HEK293 (cell line): Measurements from ENCODE around the gene CASP10.

ENCODE experiments used
- CTCF ChIA-PET: fragments of 350-600 bp; formaldehyde crosslinking; extraction: SDS; loops from one replicate; lab custom pipeline; 2021; ENCODE audit warnings: antibody characterized with exemption; lab: Yijun Ruan, JAX
- POLR2A ChIA-PET: fragments of 300-600 bp; formaldehyde crosslinking; extraction: SDS; loops from one replicate; lab custom pipeline; 2020; ENCODE audit warnings: antibody characterized with exemption, inconsistent platforms; lab: Yijun Ruan, JAX
- H3K27ac ChIP-seq: fragments of 200-500 bp; sonication (Bioruptor generic); 2 replicates; pipeline ENCODE4 v1.5.1; 2014; ENCODE audit warnings: low read depth, low read length, control low read depth, inconsistent platforms; ENCODE audit errors: extremely low read depth
- H3K36me3 ChIP-seq, 2 experiments: fragments of 200-500 bp in 1 of 2; sonication (Bioruptor generic) in 1 of 2; 1 replicate in 1 of 2; 2 replicates in 1 of 2; pipeline ENCODE4 v1.5.1; 2014 to 2017; ENCODE audit warnings: inconsistent platforms in 2 of 2, low read length in 2 of 2; ENCODE audit not compliant: control insufficient read depth in 2 of 2, insufficient read depth in 1 of 2
- H3K4me1 ChIP-seq: fragments of 200-500 bp; sonication (Bioruptor generic); 2 replicates; pipeline ENCODE4 v1.5.1; 2014; ENCODE audit warnings: mild to moderate bottlenecking, low read length, inconsistent platforms; ENCODE audit not compliant: control insufficient read depth, insufficient read depth
- H3K4me3 ChIP-seq: 2 replicates; pipeline ENCODE4 v1.5.1; 2011; ENCODE audit warnings: low read depth, mild to moderate bottlenecking, control low read depth, low read length, moderate library complexity
- H3K9me3 ChIP-seq: fragments of 200-500 bp; sonication (Bioruptor generic); 2 replicates; pipeline ENCODE4 v1.5.1; 2014; ENCODE audit warnings: low read depth, low read length, inconsistent platforms; ENCODE audit not compliant: control insufficient read depth, insufficient read depth
- GLI4 ChIP-seq: fragments of 450-650 bp; formaldehyde crosslinking; IDR thresholded peaks from 2 replicates; pipeline ENCODE4 v1.5.1; 2016; ENCODE audit warnings: missing biosample characterization, missing genetic modification characterization
- HIC1 ChIP-seq: fragments of 450-650 bp; formaldehyde crosslinking; IDR thresholded peaks from 2 replicates; pipeline ENCODE4 v1.5.1; 2016; ENCODE audit warnings: missing biosample characterization, missing genetic modification characterization
- HOXA7 ChIP-seq: sonication (generic); formaldehyde crosslinking; IDR thresholded peaks from 2 replicates; pipeline ENCODE4 v1.8.1; 2022; ENCODE audit warnings: missing genetic modification reagents, borderline replicate concordance
- PRDM1 ChIP-seq: fragments of 450-650 bp; formaldehyde crosslinking; IDR thresholded peaks from 2 replicates; pipeline ENCODE4; 2016; ENCODE audit warnings: missing biosample characterization, missing genetic modification characterization
- SALL2 ChIP-seq: fragments of 450-650 bp; formaldehyde crosslinking; IDR thresholded peaks from 2 replicates; pipeline ENCODE4 v1.5.0; 2017; ENCODE audit warnings: missing biosample characterization, mild to moderate bottlenecking, missing genetic modification characterization, borderline replicate concordance
- SCRT2 ChIP-seq: fragments of 450-650 bp; formaldehyde crosslinking; IDR thresholded peaks from 2 replicates; pipeline ENCODE4 v1.5.1; 2016; ENCODE audit warnings: missing biosample characterization, missing genetic modification characterization
- TRIM28 ChIP-seq: IDR thresholded peaks from 2 replicates; pipeline ENCODE4 v1.6.1; 2011; ENCODE audit warnings: low read length, control low read depth, borderline replicate concordance
- ZFP37 ChIP-seq: fragments of 450-650 bp; formaldehyde crosslinking; IDR thresholded peaks from 2 replicates; pipeline ENCODE4 v1.5.1; 2016; ENCODE audit warnings: missing biosample characterization, missing genetic modification characterization
- ZNF112 ChIP-seq: fragments of 450-650 bp; formaldehyde crosslinking; IDR thresholded peaks from 2 replicates; pipeline ENCODE4 v1.5.0; 2017; ENCODE audit warnings: missing biosample characterization, missing genetic modification characterization
- ZNF211 ChIP-seq: fragments of 450-650 bp; formaldehyde crosslinking; IDR thresholded peaks from 2 replicates; pipeline ENCODE4 v1.5.1; 2016; ENCODE audit warnings: low read depth, missing biosample characterization, missing genetic modification characterization
- ZNF26 ChIP-seq: fragments of 450-650 bp; formaldehyde crosslinking; IDR thresholded peaks from 2 replicates; pipeline ENCODE4 v1.5.1; 2016; ENCODE audit warnings: missing biosample characterization, missing genetic modification characterization
- ZNF302 ChIP-seq: fragments of 450-650 bp; formaldehyde crosslinking; IDR thresholded peaks from 2 replicates; pipeline ENCODE4 v1.5.1; 2016; ENCODE audit warnings: missing biosample characterization, missing genetic modification characterization, low read depth
- ZNF518A ChIP-seq: fragments of 450-650 bp; formaldehyde crosslinking; conservative IDR thresholded peaks from 2 replicates; pipeline ENCODE4 v1.5.1; 2016; ENCODE audit warnings: low read depth, missing biosample characterization, missing genetic modification characterization
- ZNF654 ChIP-seq: fragments of 450-650 bp; formaldehyde crosslinking; IDR thresholded peaks from 2 replicates; pipeline ENCODE4 v1.5.1; 2016; ENCODE audit warnings: low read depth, missing biosample characterization, missing genetic modification characterization
- ZNF677 ChIP-seq: fragments of 450-650 bp; IDR thresholded peaks from 2 replicates; pipeline ENCODE4 v1.5.0; 2018; ENCODE audit warnings: missing biosample characterization, mild to moderate bottlenecking, missing genetic modification characterization, moderate library complexity
- ZNF701 ChIP-seq: fragments of 450-650 bp; formaldehyde crosslinking; IDR thresholded peaks from 2 replicates; pipeline ENCODE4 v1.5.1; 2016; ENCODE audit warnings: missing biosample characterization, missing genetic modification characterization
- ZNF707 ChIP-seq: fragments of 450-650 bp; formaldehyde crosslinking; IDR thresholded peaks from 2 replicates; pipeline ENCODE4 v1.5.1; 2016; ENCODE audit warnings: missing biosample characterization, missing genetic modification characterization
- ZNF791 ChIP-seq: fragments of 450-650 bp; formaldehyde crosslinking; IDR thresholded peaks from 2 replicates; pipeline ENCODE4 v1.5.1; 2016; ENCODE audit warnings: missing biosample characterization, missing genetic modification characterization
- ZNF837 ChIP-seq: fragments of 450-650 bp; formaldehyde crosslinking; IDR thresholded peaks from 2 replicates; pipeline ENCODE4 v1.5.1; 2016; ENCODE audit warnings: missing biosample characterization, missing genetic modification characterization
- ZSCAN5A ChIP-seq: fragments of 450-650 bp; formaldehyde crosslinking; IDR thresholded peaks from 2 replicates; pipeline ENCODE4 v1.5.1; 2016; ENCODE audit warnings: missing biosample characterization, missing genetic modification characterization

CASP10 gene

GRCh38 chr2:201275990-201276389, 93.0 kb downstream of the CASP10 start:
- TF ChIP-seq ZNF654 (tag by site-specific recombination) (no peak), GLI4 (tag by site-specific recombination) (no peak), ZNF211 (no peak), SALL2 (no peak), ZNF707 (tag by site-specific recombination) (no peak), ZNF112 (tag by site-specific recombination) (no peak), HIC1 (tag by site-specific recombination) (no peak), ZNF677 (tag by site-specific recombination) (no peak), ZNF791 (no peak), SCRT2 (tag by site-specific recombination) (no peak), PRDM1 (no peak), HOXA7 (no peak), ZNF26 (tag by site-specific recombination) (no peak), ZFP37 (tag by site-specific recombination) (no peak), ZNF701 (tag by site-specific recombination) (no peak), ZNF302 (tag by site-specific recombination) (no peak), ZSCAN5A (tag by site-specific recombination) (no peak), TRIM28 (no peak), ZNF518A (tag by site-specific recombination) (no peak), ZNF837 (tag by site-specific recombination) (no peak)
- Histone ChIP-seq H3K4me1 (no peaks in the 10 kb centered on the region), H3K4me3 (no peak overlapping the region), H3K27ac (no peak overlapping the region), H3K9me3 (no peaks in the 10 kb centered on the region), H3K36me3 (peaks cover 13 to 79% of the 10 kb centered on the region in 2 experiments)
- CTCF ChIA-PET, result interaction anchor here (0.7 to 1.0 kb wide), 2 partner anchors 12 to 38 kb away, joined by 3 to 4 read pairs; no protein-coding TSS in a partner anchor
- POLR2A ChIA-PET, result no interaction called here
